Activated CD4-positive, alpha-beta T cell treated with anti-CD3 and anti-CD28 coated beads for 36 hours (primary cell): ENCODE data around the gene SRD5A3. TPM values are rescaled to one million over a fixed set of nuclear protein-coding genes. Genes with fewer than 3 reads are reported as not detected.

ENCODE experiments used
- ATAC-seq: fragments of 200-7000 bp; cut with Tn5 transposase; one replicate; pipeline ENCODE4 v1.10.0; 2021; ENCODE audit warnings: mild to moderate bottlenecking, moderate library complexity
- CTCF ChIA-PET: fragments of 350-600 bp; sonication (Branson Sonifier 250); formaldehyde crosslinking; loops from one replicate; lab custom pipeline; 2021; ENCODE audit warnings: antibody characterized with exemption; lab: Charles Lee
- POLR2A ChIA-PET: fragments of 350-600 bp; sonication (Branson Sonifier 250); formaldehyde crosslinking; loops from one replicate; lab custom pipeline; 2021; ENCODE audit warnings: antibody characterized with exemption, inconsistent platforms; lab: Charles Lee
- DNase-seq: peaks from one replicate; pipeline ENCODE4 v3.0.0-alpha.2; 2020
- H3K27ac Mint-ChIP-seq: one replicate; pipeline ENCODE4 v1.8.0; 2021; ENCODE audit warnings: mixed read lengths
- H3K27me3 Mint-ChIP-seq: one replicate; pipeline ENCODE4 v1.8.0; 2021; ENCODE audit warnings: mixed read lengths
- H3K36me3 Mint-ChIP-seq: one replicate; pipeline ENCODE4 v1.8.0; 2021; ENCODE audit warnings: low read depth, mixed read lengths
- H3K4me1 Mint-ChIP-seq: one replicate; pipeline ENCODE4 v1.8.0; 2021; ENCODE audit warnings: mixed read lengths
- H3K4me3 Mint-ChIP-seq: one replicate; pipeline ENCODE4 v1.8.0; 2021; ENCODE audit warnings: mild to moderate bottlenecking, moderate library complexity, mixed read lengths
- H3K9me3 Mint-ChIP-seq: one replicate; pipeline ENCODE4 v1.8.0; 2021; ENCODE audit warnings: low read depth, mixed read lengths
- intact Hi-C, 2 experiments: fragments of 100-400 bp; cut with DNase I in 1 of 2; cut with micrococcal nuclease in 1 of 2; formaldehyde crosslinking; loops; one replicate each; pipeline versions ENCODE4 v1.14.2 to v1.15.1; 2022 to 2024; cut with DNase I, micrococcal nuclease
- total RNA-seq, 2 experiments: library from RNA; stranded (reverse); gene quantifications; one replicate each; pipeline ENCODE4 v1.2.3, GENCODE V29; 2021

The SRD5A3 gene
- total RNA-seq, 2 experiments from 2014 or later = 20.5 to 24.6 TPM

- H3K4me1 Mint-ChIP-seq = peaks cover 35% of the 10 kb centered on the region
- H3K36me3 Mint-ChIP-seq = peaks cover 42% of the 10 kb centered on the region
- ATAC-seq (no peak), DNase-seq (no peak)
- H3K4me3 Mint-ChIP-seq = no peak overlapping the region
- intact Hi-C loops = no loop called here
- no peaks in the 10 kb centered on the region for H3K27me3 Mint-ChIP-seq
- ChIA-PET POLR2A (no interaction called here), CTCF (interaction anchor here (0.7 to 2.2 kb wide), 2 partner anchors 10 to 13 kb away, joined by 3 to 8 read pairs; partner anchors contain the start of gene TMEM165)
- H3K9me3 Mint-ChIP-seq = no peaks in the 10 kb centered on the region
- H3K27ac Mint-ChIP-seq = no peak overlapping the region
Measured at GRCh38 chr4:55407764-55408163, 61.7 kb downstream of the SRD5A3 start.

DNA sequence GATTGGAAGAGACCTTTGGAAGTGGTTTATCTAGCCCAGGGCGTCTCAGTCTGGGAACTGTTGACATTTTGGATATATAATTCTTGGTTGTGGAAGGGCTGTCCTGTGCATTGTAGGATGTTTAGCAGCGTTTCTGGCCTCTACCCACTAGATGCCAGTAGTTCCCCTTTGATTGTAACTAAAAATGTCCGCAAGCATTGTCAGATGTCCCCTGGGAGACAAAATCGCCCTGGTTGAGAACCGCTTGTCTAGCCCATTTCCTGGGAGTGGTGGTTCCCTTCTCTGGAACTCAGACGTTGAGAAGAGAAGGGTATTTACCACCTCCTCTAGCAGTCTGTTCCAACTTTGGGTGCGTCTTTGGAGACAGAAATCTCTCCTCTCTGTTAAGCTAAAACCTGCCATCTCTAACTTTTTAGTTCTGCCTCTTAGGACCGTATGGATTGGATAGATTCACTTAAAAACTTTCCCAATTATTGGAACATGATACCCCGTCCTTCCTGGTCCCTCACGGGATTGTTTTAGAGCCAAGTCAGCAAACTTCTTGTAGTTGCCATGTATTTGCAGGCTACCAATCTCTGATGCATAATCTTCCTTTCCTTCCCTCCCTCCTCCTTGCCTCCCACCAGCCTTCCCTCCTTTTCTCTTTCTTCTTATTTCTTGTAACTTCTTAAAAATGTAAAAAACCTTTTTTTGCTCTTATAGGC lies 63.6 kb downstream of the SRD5A3 start:
- no peaks in the 10 kb centered on the region for H3K9me3 Mint-ChIP-seq
- ATAC-seq (no peak), DNase-seq (no peak)
- CTCF ChIA-PET = interaction anchor here (0.9 to 2.2 kb wide), 7 partner anchors 8 to 64 kb away, joined by 3 to 8 read pairs (median 5); partner anchors contain the start of gene TMEM165
- POLR2A ChIA-PET = no interaction called here
- intact Hi-C loops = no loop called here
- peaks cover 29% of the 10 kb centered on the region for H3K36me3 Mint-ChIP-seq
- no peak overlapping the region for H3K27ac Mint-ChIP-seq
- H3K4me3 Mint-ChIP-seq = no peak overlapping the region
- H3K27me3 Mint-ChIP-seq = no peaks in the 10 kb centered on the region
- peaks cover 26% of the 10 kb centered on the region for H3K4me1 Mint-ChIP-seq

GRCh38 chr4:55410431-55410830 lies 64.4 kb downstream of the SRD5A3 start:
- Mint-ChIP-seq H3K27me3 (no peaks in the 10 kb centered on the region), H3K27ac (no peak overlapping the region)

GRCh38 chr4:55411621-55412020 lies 65.6 kb downstream of the SRD5A3 start:
- no peak overlapping the region for H3K27ac Mint-ChIP-seq
- ATAC-seq (no peak), DNase-seq (no peak)
- POLR2A ChIA-PET = no interaction called here
- H3K9me3 Mint-ChIP-seq = no peaks in the 10 kb centered on the region
- CTCF ChIA-PET = interaction anchor here (0.8 to 1.8 kb wide), 4 partner anchors 13 to 35 kb away, joined by 3 to 7 read pairs (median 4); partner anchors contain the start of gene TMEM165
- peaks cover 19% of the 10 kb centered on the region for H3K36me3 Mint-ChIP-seq
- no peak overlapping the region for H3K4me3 Mint-ChIP-seq
- H3K4me1 Mint-ChIP-seq = peaks cover 13% of the 10 kb centered on the region
- intact Hi-C loops = no loop called here
- H3K27me3 Mint-ChIP-seq = no peaks in the 10 kb centered on the region

More at GRCh38 chr4:55410431-55410830, 64.4 kb downstream of the SRD5A3 start:
- intact Hi-C loops = no loop called here
- DNase-seq = no peak
- POLR2A ChIA-PET = no interaction called here
- ATAC-seq = no peak
- CTCF ChIA-PET = interaction anchor here (0.6 to 1.8 kb wide), 5 partner anchors 11 to 1926 kb away, joined by 3 to 7 read pairs (median 4); partner anchors contain the start of gene TMEM165
- peaks cover 22% of the 10 kb centered on the region for H3K4me1 Mint-ChIP-seq
- H3K9me3 Mint-ChIP-seq = no peaks in the 10 kb centered on the region
- peaks cover 25% of the 10 kb centered on the region for H3K36me3 Mint-ChIP-seq
- no peak overlapping the region for H3K4me3 Mint-ChIP-seq

GRCh38 chr4:55416176-55416575 lies 70.1 kb downstream of the SRD5A3 start:
- POLR2A ChIA-PET = no interaction called here
- ATAC-seq (no peak), DNase-seq (no peak)
- CTCF ChIA-PET = interaction anchor here (0.8 to 2.3 kb wide), 3 partner anchors 7 to 19 kb away, joined by 3 to 8 read pairs (median 3); no protein-coding TSS in a partner anchor
- intact Hi-C loops = no loop called here
- no peaks in the 10 kb centered on the region for H3K27me3 Mint-ChIP-seq
- no peak overlapping the region for H3K4me3 Mint-ChIP-seq
- no peaks in the 10 kb centered on the region for H3K4me1 Mint-ChIP-seq
- H3K9me3 Mint-ChIP-seq = no peaks in the 10 kb centered on the region
- H3K27ac Mint-ChIP-seq = no peak overlapping the region
- peaks cover 29% of the 10 kb centered on the region for H3K36me3 Mint-ChIP-seq

Other genes with a start within 250 kb of the SRD5A3 start
- gene KDR, start 220.6 kb upstream of the SRD5A3 start, total RNA-seq = not detected
- 10 to 100 TPM; 43.4 to 49.5 TPM for gene TMEM165, start 49.7 kb downstream of the SRD5A3 start, total RNA-seq
- 10 to 100 TPM; 10.4 to 13.3 TPM for gene CLOCK, start 200.7 kb downstream of the SRD5A3 start, total RNA-seq
- gene PDCL2, start 246.0 kb downstream of the SRD5A3 start, total RNA-seq = not detected